Raji (cell line): Measurements from ENCODE around the gene KCNQ2.
A peak's percentile ranks its signal among the peaks of the same experiment; 100 is the strongest.

Source experiments
- POLR2A ChIP-seq: IDR thresholded peaks from 2 replicates; pipeline ENCODE4 v1.6.1; 2011; ENCODE audit warnings: low read depth, low read length, control low read depth; ENCODE audit not compliant: insufficient read depth

KCNQ2 gene

GRCh38 chr20:63471981-63472831 is at the start of gene KCNQ2:
KCNQ2 (minus strand) TSS chr20:63472655; CDS start chr20:63472463, 192 bp downstream.
- TF ChIP-seq POLR2A = no peak

- TF ChIP-seq POLR2A = no peak
Observed at GRCh38 chr20:63521602-63522001, 49.1 kb upstream of the KCNQ2 start.

GRCh38 chr20:63520934-63521601 is 48.6 kb upstream of the KCNQ2 start:
- no peak for TF ChIP-seq POLR2A

- peak; percentile 88 for TF ChIP-seq POLR2A
Observed at GRCh38 chr20:63520504-63520933, 48.1 kb upstream of the KCNQ2 start, which contains the start of gene PPDPF. PPDPF (plus strand) TSS chr20:63520765; CDS start chr20:63521309, 544 bp downstream.

- no peak for TF ChIP-seq POLR2A
Observed at GRCh38 chr20:63519668-63520503, 47.4 kb upstream of the KCNQ2 start.

GRCh38 chr20:63518946-63519667 is 46.7 kb upstream of the KCNQ2 start:
- TF ChIP-seq POLR2A = no peak

GRCh38 chr20:63518351-63518861 is 46.0 kb upstream of the KCNQ2 start:
- no peak for TF ChIP-seq POLR2A

GRCh38 chr20:63517376-63518309 is 45.2 kb upstream of the KCNQ2 start:
- no peak for TF ChIP-seq POLR2A

- TF ChIP-seq POLR2A = no peak
Observed at GRCh38 chr20:63513207-63513606, 40.8 kb upstream of the KCNQ2 start.

- no peak for TF ChIP-seq POLR2A
Observed at GRCh38 chr20:63509088-63509564, 36.7 kb upstream of the KCNQ2 start.

GRCh38 chr20:63508072-63508768 is 35.8 kb upstream of the KCNQ2 start:
- TF ChIP-seq POLR2A = no peak

GRCh38 chr20:63507083-63507743 is 34.8 kb upstream of the KCNQ2 start:
- TF ChIP-seq POLR2A = no peak

GRCh38 chr20:63505723-63506122 is 33.3 kb upstream of the KCNQ2 start:
- no peak for TF ChIP-seq POLR2A
